ENCODE data around the gene GALNS.

Gene GALNS

DNA sequence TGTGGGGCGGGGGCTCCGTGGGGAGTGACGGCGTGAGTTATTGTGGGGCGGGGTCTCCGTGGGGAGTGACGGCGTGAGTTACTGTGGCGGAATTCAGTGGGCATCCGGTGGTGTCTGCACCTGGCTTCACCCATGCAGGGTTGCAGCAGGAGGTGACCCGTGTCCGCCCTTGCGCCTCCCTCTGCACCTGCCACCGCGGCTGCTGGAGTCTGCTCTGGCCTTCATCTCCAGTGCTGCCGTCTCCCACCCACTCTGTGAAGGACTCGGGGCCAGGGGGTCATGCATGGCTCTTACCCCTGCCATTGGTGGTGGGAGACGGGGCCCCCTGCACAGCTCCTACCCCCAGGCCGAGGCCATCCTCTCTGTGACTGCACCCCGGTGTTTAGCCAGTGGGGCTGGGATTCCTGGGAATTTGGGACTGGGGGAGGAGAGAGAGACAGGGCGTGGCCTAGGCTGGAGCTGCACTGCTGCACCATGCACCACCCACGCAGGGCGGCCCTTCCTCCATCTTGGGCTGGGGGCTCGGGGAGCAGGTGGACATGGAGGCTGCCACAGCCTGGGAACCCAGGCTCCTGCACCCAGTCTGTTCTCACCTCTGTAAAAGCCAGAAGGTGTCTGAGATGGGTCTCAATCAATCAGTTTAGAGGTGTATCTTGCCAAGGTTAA lies 11.0 kb upstream of the GALNS start:
- no peak overlapping the region for H3K4me3 ChIP-seq (ENCODE audit: low read depth, low read length)
- TF ChIP-seq, protein P1, sequence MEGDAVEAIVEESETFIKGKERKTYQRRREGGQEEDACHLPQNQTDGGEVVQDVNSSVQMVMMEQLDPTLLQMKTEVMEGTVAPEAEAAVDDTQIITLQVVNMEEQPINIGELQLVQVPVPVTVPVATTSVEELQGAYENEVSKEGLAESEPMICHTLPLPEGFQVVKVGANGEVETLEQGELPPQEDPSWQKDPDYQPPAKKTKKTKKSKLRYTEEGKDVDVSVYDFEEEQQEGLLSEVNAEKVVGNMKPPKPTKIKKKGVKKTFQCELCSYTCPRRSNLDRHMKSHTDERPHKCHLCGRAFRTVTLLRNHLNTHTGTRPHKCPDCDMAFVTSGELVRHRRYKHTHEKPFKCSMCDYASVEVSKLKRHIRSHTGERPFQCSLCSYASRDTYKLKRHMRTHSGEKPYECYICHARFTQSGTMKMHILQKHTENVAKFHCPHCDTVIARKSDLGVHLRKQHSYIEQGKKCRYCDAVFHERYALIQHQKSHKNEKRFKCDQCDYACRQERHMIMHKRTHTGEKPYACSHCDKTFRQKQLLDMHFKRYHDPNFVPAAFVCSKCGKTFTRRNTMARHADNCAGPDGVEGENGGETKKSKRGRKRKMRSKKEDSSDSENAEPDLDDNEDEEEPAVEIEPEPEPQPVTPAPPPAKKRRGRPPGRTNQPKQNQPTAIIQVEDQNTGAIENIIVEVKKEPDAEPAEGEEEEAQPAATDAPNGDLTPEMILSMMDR (IDR thresholded peaks at IDR 0.05; ENCODE audit: borderline replicate concordance, insufficient read depth, low read depth, low read length): no peak

DNA sequence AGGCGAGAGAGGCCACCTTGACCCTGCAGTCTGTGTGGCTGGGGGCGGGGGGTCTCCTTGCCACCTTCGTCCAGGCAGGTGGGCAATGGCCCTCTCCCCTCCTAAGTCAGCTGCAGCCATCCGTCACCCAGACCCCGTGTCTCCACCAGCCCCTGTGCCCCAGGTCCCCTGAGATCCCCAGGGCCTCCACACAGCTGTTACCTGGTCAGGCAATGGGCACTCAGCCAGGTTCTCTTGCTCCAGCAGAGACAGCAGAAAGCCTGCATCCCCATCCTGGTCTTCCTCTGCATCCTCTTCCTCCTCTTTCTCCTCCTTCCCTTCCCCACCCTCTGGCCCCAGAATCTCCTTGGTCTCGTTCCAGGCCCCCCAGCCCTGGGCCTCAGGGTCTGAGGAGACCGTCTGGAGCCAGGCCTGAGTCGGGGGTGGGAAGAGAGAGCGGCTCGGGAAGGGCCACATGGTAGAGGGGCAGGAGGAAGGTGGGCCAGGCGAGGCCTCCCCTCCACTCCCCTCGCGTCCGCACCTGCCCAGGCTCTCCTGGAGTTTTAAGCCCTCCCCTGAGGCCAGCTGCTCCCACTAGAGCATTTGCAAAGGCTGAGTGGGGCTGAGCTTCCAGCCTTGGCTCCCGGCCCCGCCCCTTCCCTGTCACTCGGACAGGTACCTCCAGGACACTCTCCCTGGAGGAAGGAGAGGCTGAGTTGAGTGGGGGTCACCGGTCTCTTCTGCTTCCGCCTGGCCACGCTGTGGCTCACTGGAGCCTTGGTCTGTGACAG lies 9.6 kb upstream of the GALNS start, which contains the start of gene PABPN1L:
Gene PABPN1L, minus strand, starts transcription at position 510 of the 770 bp plus-strand sequence. Its CDS starts 54 bp downstream, at position 456.
- TF ChIP-seq, protein P1 (IDR thresholded peaks at IDR 0.05; ENCODE audit: borderline replicate concordance, insufficient read depth, low read depth, low read length): no peak
- no peak within 1 kb of the TSS for H3K4me3 ChIP-seq (ENCODE audit: low read depth, low read length)

DNA sequence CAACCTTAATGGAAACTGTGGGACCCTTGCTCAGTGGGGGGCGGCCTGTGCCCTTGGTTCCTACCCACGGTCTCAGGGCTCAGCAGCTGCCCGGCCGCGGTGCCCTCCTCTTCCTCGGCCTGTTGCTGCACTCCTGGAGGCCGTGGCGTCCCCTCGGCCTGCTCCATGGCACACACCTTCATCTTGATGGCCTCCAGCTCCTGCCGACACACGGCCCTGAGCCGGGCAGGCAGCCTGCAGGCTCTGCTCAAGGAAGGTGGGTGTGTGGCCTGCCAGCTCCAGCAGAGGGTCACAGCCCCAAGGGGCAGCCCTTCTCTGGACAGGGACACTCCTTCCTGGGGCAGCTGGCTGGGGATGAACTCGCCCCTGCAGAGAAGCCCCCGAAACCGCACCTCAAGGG lies 9.0 kb upstream of the GALNS start:
- TF ChIP-seq, protein P1 (IDR thresholded peaks at IDR 0.05; ENCODE audit: borderline replicate concordance, insufficient read depth, low read depth, low read length): no peak
- H3K4me3 ChIP-seq (ENCODE audit: low read depth, low read length): no peak overlapping the region

DNA sequence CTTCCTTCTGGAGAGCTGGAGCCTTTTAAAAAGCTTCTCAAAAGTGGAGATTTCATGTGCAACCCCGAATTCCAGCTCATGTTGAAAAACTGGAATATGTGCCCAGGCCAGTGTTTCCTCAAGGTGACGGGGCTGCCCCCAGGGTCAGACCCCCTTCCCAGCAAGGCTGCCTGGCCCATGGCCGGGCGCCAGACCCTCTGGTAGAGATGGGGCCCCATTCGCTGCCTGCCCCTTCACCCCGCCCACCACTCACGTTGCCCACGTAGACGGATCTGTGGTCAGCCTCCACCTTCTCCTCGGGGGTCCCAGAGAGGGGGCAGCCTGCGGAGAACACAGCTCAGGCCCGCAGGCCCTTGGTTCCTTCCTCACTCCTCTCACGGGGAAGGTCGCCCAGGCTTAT lies 8.6 kb upstream of the GALNS start:
- TF ChIP-seq, protein P1 (IDR thresholded peaks at IDR 0.05; ENCODE audit: borderline replicate concordance, insufficient read depth, low read depth, low read length): no peak
- H3K4me3 ChIP-seq (ENCODE audit: low read depth, low read length): no peak overlapping the region

DNA sequence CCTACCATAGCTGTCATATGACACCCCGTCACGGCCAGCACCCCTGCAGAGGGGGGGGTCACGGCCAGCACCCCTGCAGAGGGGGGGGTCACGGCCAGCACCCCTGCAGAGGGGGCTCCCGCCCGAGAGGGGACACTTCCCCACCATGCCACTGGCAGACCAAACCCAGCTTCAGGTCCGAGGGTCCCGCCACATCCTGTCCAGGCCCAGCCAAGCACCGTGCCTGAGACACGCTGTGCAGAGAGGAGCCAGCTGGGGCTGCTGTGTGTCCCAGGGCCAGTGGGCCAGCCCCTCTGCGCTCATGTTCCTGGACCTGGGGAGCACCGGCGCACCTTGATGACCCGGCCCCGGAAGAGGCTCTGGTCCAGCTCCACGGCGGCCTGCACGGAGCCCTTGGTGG lies 7.8 kb upstream of the GALNS start:
- TF ChIP-seq, protein P1 (IDR thresholded peaks at IDR 0.05; ENCODE audit: borderline replicate concordance, insufficient read depth, low read depth, low read length): no peak
- H3K4me3 ChIP-seq (ENCODE audit: low read depth, low read length): no peak overlapping the region

DNA sequence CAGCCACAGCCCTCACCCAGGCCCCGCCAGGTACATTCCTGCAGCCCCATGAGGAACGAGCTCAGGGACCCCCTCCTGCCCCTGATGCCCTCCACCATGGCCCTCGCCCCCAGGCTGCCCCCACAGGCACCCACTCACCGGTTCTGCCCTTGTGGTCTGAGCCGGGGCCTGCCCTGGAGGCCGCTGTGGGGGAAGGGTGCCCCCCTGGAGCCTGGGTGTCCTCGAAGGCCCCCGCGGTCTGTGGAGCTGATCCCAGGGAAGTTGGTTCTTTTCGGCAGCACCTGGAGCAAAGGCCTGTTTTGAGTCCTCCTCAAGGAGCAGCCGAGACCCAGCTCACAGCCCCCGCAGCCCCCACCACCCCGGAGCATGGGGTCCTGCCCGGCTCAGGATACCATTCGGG lies 7.4 kb upstream of the GALNS start:
- no peak overlapping the region for H3K4me3 ChIP-seq (ENCODE audit: low read depth, low read length)
- TF ChIP-seq, protein P1 (IDR thresholded peaks at IDR 0.05; ENCODE audit: borderline replicate concordance, insufficient read depth, low read depth, low read length): no peak

DNA sequence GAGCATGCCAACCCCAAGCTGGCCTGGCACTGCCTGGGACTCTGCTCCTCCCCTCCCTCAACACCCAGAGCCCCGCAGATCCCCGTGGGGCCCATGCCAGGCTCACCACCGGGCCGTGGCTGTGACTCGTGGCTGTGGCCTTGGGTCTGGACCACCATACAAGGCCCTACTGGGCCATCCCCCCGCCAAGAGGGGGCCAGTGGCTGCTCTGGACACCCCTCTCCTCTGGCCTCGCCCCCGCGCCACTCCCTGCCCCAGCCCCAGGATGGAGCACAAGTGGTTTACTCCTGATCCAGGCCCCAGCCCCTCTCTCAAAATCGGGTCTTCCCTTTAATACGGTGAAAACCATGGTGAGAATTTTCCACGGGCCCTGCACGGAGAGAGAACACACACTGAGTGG lies 6.7 kb upstream of the GALNS start:
- TF ChIP-seq, protein P1 (IDR thresholded peaks at IDR 0.05; ENCODE audit: borderline replicate concordance, insufficient read depth, low read depth, low read length): no peak
- no peak overlapping the region for H3K4me3 ChIP-seq (ENCODE audit: low read depth, low read length)
